ENCODE data around the gene BMP3. TPM values are rescaled to one million over a fixed set of nuclear protein-coding genes. Genes with fewer than 3 reads are reported as not detected.

BMP3 gene
- total RNA-seq, 2 donors from 2014 or later: not detected

- ATAC-seq (replicated peaks in 1 of 2) (no peak), DNase-seq (no peak)
- H3K36me3 Mint-ChIP-seq (ENCODE audit: insufficient read depth in 2 of 2): no peaks in the 10 kb centered on the region
- H3K27me3 Mint-ChIP-seq (ENCODE audit: low read depth): peaks cover 10% of the 10 kb centered on the region
- H3K4me1 Mint-ChIP-seq (ENCODE audit: low read depth): no peaks in the 10 kb centered on the region
- no peak overlapping the region for H3K27ac Mint-ChIP-seq
- H3K9me3 Mint-ChIP-seq: no peaks in the 10 kb centered on the region
- H3K4me3 Mint-ChIP-seq: no peak overlapping the region
Observed at GRCh38 chr4:81058621-81059020, 28.1 kb downstream of the BMP3 start.

- ATAC-seq (replicated peaks in 1 of 2) (no peak), DNase-seq (no peak)
- no peaks in the 10 kb centered on the region for H3K9me3 Mint-ChIP-seq
- H3K4me1 Mint-ChIP-seq (ENCODE audit: low read depth): no peaks in the 10 kb centered on the region
- H3K27ac Mint-ChIP-seq: no peak overlapping the region
- H3K27me3 Mint-ChIP-seq (ENCODE audit: low read depth): peaks cover 12% of the 10 kb centered on the region
- no peak overlapping the region for H3K4me3 Mint-ChIP-seq
- H3K36me3 Mint-ChIP-seq (ENCODE audit: insufficient read depth in 2 of 2): no peaks in the 10 kb centered on the region
Observed at GRCh38 chr4:81060587-81061343, 30.3 kb downstream of the BMP3 start.

GRCh38 chr4:81061344-81061730 is 30.8 kb downstream of the BMP3 start:
- no peak for DNase-seq
- no peak for ATAC-seq (replicated peaks in 1 of 2)
- Mint-ChIP-seq H3K27ac (no peak overlapping the region), H3K4me3 (no peak overlapping the region), H3K36me3 (ENCODE audit: insufficient read depth in 2 of 2) (no peaks in the 10 kb centered on the region), H3K4me1 (ENCODE audit: low read depth) (no peaks in the 10 kb centered on the region), H3K9me3 (no peaks in the 10 kb centered on the region), H3K27me3 (ENCODE audit: low read depth) (peaks cover 12% of the 10 kb centered on the region)

GRCh38 chr4:81062001-81062400 is 31.5 kb downstream of the BMP3 start:
- DNase-seq: no peak
- no peaks in the 10 kb centered on the region for H3K9me3 Mint-ChIP-seq
- H3K4me1 Mint-ChIP-seq (ENCODE audit: low read depth): no peaks in the 10 kb centered on the region
- ATAC-seq (replicated peaks in 1 of 2): no peak
- no peak overlapping the region for H3K27ac Mint-ChIP-seq
- no peaks in the 10 kb centered on the region for H3K36me3 Mint-ChIP-seq (ENCODE audit: insufficient read depth in 2 of 2)
- no peak overlapping the region for H3K4me3 Mint-ChIP-seq
- peaks cover 12% of the 10 kb centered on the region for H3K27me3 Mint-ChIP-seq (ENCODE audit: low read depth)

- H3K9me3 Mint-ChIP-seq: no peaks in the 10 kb centered on the region
- ATAC-seq (replicated peaks in 1 of 2) (no peak), DNase-seq (no peak)
- H3K27ac Mint-ChIP-seq: no peak overlapping the region
- H3K4me3 Mint-ChIP-seq: no peak overlapping the region
- peaks cover 12% of the 10 kb centered on the region for H3K27me3 Mint-ChIP-seq (ENCODE audit: low read depth)
- H3K4me1 Mint-ChIP-seq (ENCODE audit: low read depth): no peaks in the 10 kb centered on the region
- no peaks in the 10 kb centered on the region for H3K36me3 Mint-ChIP-seq (ENCODE audit: insufficient read depth in 2 of 2)
Observed at GRCh38 chr4:81065446-81065845, 34.9 kb downstream of the BMP3 start.

- H3K4me3 Mint-ChIP-seq: no peak overlapping the region
- DNase-seq (peak; percentile 45 to 56), ATAC-seq (replicated peaks in 1 of 2) (peak; percentile 60)
- no peak overlapping the region for H3K27ac Mint-ChIP-seq
- H3K4me1 Mint-ChIP-seq (ENCODE audit: low read depth): no peaks in the 10 kb centered on the region
- H3K36me3 Mint-ChIP-seq (ENCODE audit: insufficient read depth in 2 of 2): no peaks in the 10 kb centered on the region
- peaks cover 13% of the 10 kb centered on the region for H3K27me3 Mint-ChIP-seq (ENCODE audit: low read depth)
- no peaks in the 10 kb centered on the region for H3K9me3 Mint-ChIP-seq
Observed at GRCh38 chr4:81069706-81070331, 39.3 kb downstream of the BMP3 start.

GRCh38 chr4:81071013-81071412 is 40.5 kb downstream of the BMP3 start:
- Mint-ChIP-seq H3K36me3 (ENCODE audit: insufficient read depth in 2 of 2) (no peaks in the 10 kb centered on the region), H3K9me3 (no peaks in the 10 kb centered on the region), H3K4me3 (no peak overlapping the region), H3K27ac (no peak overlapping the region), H3K27me3 (ENCODE audit: low read depth) (peaks cover 24% of the 10 kb centered on the region), H3K4me1 (ENCODE audit: low read depth) (no peaks in the 10 kb centered on the region)
- no peak for ATAC-seq (replicated peaks in 1 of 2)
- DNase-seq: no peak

GRCh38 chr4:81081156-81081555 is 50.6 kb downstream of the BMP3 start:
- Mint-ChIP-seq H3K9me3 (peaks cover 2 to 6% of the 10 kb centered on the region in 2 donors), H3K36me3 (ENCODE audit: insufficient read depth in 2 of 2) (peaks cover 0 to 2% of the 10 kb centered on the region in 2 donors), H3K4me1 (ENCODE audit: low read depth) (no peaks in the 10 kb centered on the region), H3K27me3 (ENCODE audit: low read depth) (peaks cover 19% of the 10 kb centered on the region), H3K27ac (no peak overlapping the region), H3K4me3 (no peak overlapping the region)
- DNase-seq: no peak
- ATAC-seq (replicated peaks in 1 of 2): no peak

- no peak overlapping the region for H3K4me3 Mint-ChIP-seq
- H3K9me3 Mint-ChIP-seq: peaks cover 2 to 6% of the 10 kb centered on the region in 2 donors
- H3K27ac Mint-ChIP-seq: no peak overlapping the region
- H3K36me3 Mint-ChIP-seq (ENCODE audit: insufficient read depth in 2 of 2): peaks cover 0 to 2% of the 10 kb centered on the region in 2 donors
- no peak for ATAC-seq (replicated peaks in 1 of 2)
- no peak for DNase-seq
- peaks cover 19% of the 10 kb centered on the region for H3K27me3 Mint-ChIP-seq (ENCODE audit: low read depth)
- no peaks in the 10 kb centered on the region for H3K4me1 Mint-ChIP-seq (ENCODE audit: low read depth)
Observed at GRCh38 chr4:81084029-81084428, 53.5 kb downstream of the BMP3 start.

- no peak for DNase-seq
- H3K9me3 Mint-ChIP-seq: peaks cover 2 to 6% of the 10 kb centered on the region in 2 donors
- peaks cover 19% of the 10 kb centered on the region for H3K27me3 Mint-ChIP-seq (ENCODE audit: low read depth)
- no peak overlapping the region for H3K27ac Mint-ChIP-seq
- H3K36me3 Mint-ChIP-seq (ENCODE audit: insufficient read depth in 2 of 2): peaks cover 0 to 2% of the 10 kb centered on the region in 2 donors
- no peak for ATAC-seq (replicated peaks in 1 of 2)
- H3K4me3 Mint-ChIP-seq: no peak overlapping the region
- no peaks in the 10 kb centered on the region for H3K4me1 Mint-ChIP-seq (ENCODE audit: low read depth)
Observed at GRCh38 chr4:81084634-81085033, 54.1 kb downstream of the BMP3 start.

GRCh38 chr4:81085291-81085690 is 54.8 kb downstream of the BMP3 start:
- ATAC-seq (replicated peaks in 1 of 2): no peak
- no peaks in the 10 kb centered on the region for H3K4me1 Mint-ChIP-seq (ENCODE audit: low read depth)

GRCh38 chr4:81085979-81086378 is 55.5 kb downstream of the BMP3 start:
- no peak overlapping the region for H3K27ac Mint-ChIP-seq
- ATAC-seq (replicated peaks in 1 of 2) (no peak), DNase-seq (no peak)
- peaks cover 7% of the 10 kb centered on the region for H3K27me3 Mint-ChIP-seq (ENCODE audit: low read depth)
- H3K4me1 Mint-ChIP-seq (ENCODE audit: low read depth): no peaks in the 10 kb centered on the region
- peaks cover 0 to 2% of the 10 kb centered on the region in 2 donors for H3K36me3 Mint-ChIP-seq (ENCODE audit: insufficient read depth in 2 of 2)
- no peak overlapping the region for H3K4me3 Mint-ChIP-seq
- H3K9me3 Mint-ChIP-seq: peaks cover 0 to 2% of the 10 kb centered on the region in 2 donors

More at GRCh38 chr4:81085291-81085690, 54.8 kb downstream of the BMP3 start:
- Mint-ChIP-seq H3K4me3 (no peak overlapping the region), H3K9me3 (peaks cover 2 to 4% of the 10 kb centered on the region in 2 donors), H3K27me3 (ENCODE audit: low read depth) (peaks cover 12% of the 10 kb centered on the region), H3K27ac (no peak overlapping the region), H3K36me3 (ENCODE audit: insufficient read depth in 2 of 2) (peaks cover 0 to 2% of the 10 kb centered on the region in 2 donors)
- no peak for DNase-seq

GRCh38 chr4:81093720-81094401 is 63.4 kb downstream of the BMP3 start:
- no peaks in the 10 kb centered on the region for H3K27me3 Mint-ChIP-seq (ENCODE audit: low read depth)
- no peak for DNase-seq
- H3K27ac Mint-ChIP-seq: no peak overlapping the region
- H3K4me3 Mint-ChIP-seq: no peak overlapping the region
- H3K9me3 Mint-ChIP-seq: no peaks in the 10 kb centered on the region
- H3K4me1 Mint-ChIP-seq (ENCODE audit: low read depth): no peaks in the 10 kb centered on the region
- no peaks in the 10 kb centered on the region for H3K36me3 Mint-ChIP-seq (ENCODE audit: insufficient read depth in 2 of 2)
- ATAC-seq (replicated peaks in 1 of 2): no peak

Measured in activated T-cell treated with anti-CD3 and anti-CD28 coated beads, Interleukin-2, amount 50 U/mL, for 72 hours (primary cell).